ENCODE measurements around the gene LSM12.

Gene LSM12

DNA sequence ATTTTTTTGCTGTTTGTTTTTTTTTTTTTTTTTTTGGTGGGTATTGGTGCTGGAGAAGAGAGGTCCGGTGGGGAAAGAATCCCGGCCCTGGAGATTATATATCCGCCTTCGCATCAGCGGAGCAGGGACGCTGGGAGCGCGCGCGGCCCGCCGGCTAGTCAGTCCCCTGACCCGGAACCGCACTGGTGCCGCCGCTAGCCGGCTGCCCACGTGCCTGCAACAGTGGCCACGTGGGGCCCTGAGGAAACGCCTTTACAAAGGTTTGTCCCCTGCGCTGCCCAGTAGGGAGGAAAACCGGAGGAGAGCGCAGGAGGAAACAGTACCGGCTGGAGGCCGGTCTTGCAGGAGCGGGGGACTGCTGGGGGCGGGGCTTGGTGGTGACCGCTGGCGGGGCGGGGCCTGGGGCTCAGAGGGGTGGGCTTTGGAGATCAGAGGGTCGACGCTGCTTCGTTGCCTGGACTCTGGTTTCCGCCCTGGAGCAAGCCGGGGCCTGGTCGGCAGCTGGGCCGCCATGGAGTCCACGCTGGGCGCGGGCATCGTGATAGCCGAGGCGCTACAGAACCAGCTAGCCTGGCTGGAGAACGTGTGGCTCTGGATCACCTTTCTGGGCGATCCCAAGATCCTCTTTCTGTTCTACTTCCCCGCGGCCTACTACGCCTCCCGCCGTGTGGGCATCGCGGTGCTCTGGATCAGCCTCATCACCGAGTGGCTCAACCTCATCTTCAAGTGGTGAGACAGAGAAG lies 4.2 kb upstream of the LSM12 start, which contains the start of gene G6PC3:
Gene G6PC3, plus strand, starts transcription at position 281 of the 743 bp plus-strand sequence. Its CDS starts 231 bp downstream, at position 512.
- peak; percentile 90 for DNase-seq (ENCODE audit: extremely low read depth, insufficient read length)
- Histone ChIP-seq H3K4me3 (replicated peaks; ENCODE audit: low read depth, low read length) (peak within 1 kb of the TSS; percentile 87), H3K27me3 (replicated peaks; ENCODE audit: control insufficient read depth, insufficient read depth, low read length) (no peaks in the 10 kb centered on the region), H3K36me3 (ENCODE audit: control insufficient read depth, insufficient read depth, low read length) (peaks cover 12% of the 10 kb centered on the region)
- TF ChIP-seq, protein P1, sequence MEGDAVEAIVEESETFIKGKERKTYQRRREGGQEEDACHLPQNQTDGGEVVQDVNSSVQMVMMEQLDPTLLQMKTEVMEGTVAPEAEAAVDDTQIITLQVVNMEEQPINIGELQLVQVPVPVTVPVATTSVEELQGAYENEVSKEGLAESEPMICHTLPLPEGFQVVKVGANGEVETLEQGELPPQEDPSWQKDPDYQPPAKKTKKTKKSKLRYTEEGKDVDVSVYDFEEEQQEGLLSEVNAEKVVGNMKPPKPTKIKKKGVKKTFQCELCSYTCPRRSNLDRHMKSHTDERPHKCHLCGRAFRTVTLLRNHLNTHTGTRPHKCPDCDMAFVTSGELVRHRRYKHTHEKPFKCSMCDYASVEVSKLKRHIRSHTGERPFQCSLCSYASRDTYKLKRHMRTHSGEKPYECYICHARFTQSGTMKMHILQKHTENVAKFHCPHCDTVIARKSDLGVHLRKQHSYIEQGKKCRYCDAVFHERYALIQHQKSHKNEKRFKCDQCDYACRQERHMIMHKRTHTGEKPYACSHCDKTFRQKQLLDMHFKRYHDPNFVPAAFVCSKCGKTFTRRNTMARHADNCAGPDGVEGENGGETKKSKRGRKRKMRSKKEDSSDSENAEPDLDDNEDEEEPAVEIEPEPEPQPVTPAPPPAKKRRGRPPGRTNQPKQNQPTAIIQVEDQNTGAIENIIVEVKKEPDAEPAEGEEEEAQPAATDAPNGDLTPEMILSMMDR (IDR thresholded peaks at IDR 0.05; ENCODE audit: insufficient read depth, low read length, poor library complexity, severe bottlenecking) = no peak

DNA sequence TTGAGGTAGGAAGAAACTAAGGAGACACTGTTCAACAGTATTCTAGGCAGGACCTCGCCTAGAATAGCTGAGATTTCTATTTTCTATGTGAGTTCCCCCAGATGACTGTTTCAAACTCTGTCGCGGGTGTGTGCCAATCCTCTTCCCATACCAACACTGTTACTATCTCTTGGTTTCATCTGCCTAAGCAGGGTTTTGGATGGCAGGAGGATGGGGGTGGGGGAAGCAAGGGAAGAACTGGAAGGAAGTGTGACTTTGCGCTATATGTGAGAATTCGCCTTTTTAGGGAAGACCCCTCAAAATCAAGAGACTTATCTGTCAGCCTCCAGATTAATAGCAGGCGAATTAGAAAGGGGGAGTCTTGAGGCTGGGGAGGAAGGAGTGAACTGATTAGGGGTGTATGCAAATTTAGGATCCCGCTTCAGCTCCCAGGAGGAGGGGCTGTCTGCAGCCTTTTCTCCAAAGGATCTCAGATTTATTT lies 3.5 kb upstream of the LSM12 start:
- H3K4me3 ChIP-seq (replicated peaks; ENCODE audit: low read depth, low read length) = peak overlapping the region; percentile 87
- H3K36me3 ChIP-seq (ENCODE audit: control insufficient read depth, insufficient read depth, low read length) = peaks cover 8% of the 10 kb centered on the region
- TF ChIP-seq, protein P1 (IDR thresholded peaks at IDR 0.05; ENCODE audit: insufficient read depth, low read length, poor library complexity, severe bottlenecking) = no peak
- H3K27me3 ChIP-seq (replicated peaks; ENCODE audit: control insufficient read depth, insufficient read depth, low read length) = no peaks in the 10 kb centered on the region
- no peak for DNase-seq (ENCODE audit: extremely low read depth, insufficient read length)

GRCh38 chr17:44067545-44067940 lies 1.1 kb upstream of the LSM12 start:
- Histone ChIP-seq H3K4me3 (replicated peaks; ENCODE audit: low read depth, low read length) (no peak overlapping the region), H3K27me3 (replicated peaks; ENCODE audit: control insufficient read depth, insufficient read depth, low read length) (no peaks in the 10 kb centered on the region), H3K36me3 (ENCODE audit: control insufficient read depth, insufficient read depth, low read length) (peaks cover 1% of the 10 kb centered on the region; the same call in 1 of the 2 replicates)
- no peak for DNase-seq (ENCODE audit: extremely low read depth, insufficient read length)
- TF ChIP-seq, protein P1 (IDR thresholded peaks at IDR 0.05; ENCODE audit: insufficient read depth, low read length, poor library complexity, severe bottlenecking) = no peak

DNA sequence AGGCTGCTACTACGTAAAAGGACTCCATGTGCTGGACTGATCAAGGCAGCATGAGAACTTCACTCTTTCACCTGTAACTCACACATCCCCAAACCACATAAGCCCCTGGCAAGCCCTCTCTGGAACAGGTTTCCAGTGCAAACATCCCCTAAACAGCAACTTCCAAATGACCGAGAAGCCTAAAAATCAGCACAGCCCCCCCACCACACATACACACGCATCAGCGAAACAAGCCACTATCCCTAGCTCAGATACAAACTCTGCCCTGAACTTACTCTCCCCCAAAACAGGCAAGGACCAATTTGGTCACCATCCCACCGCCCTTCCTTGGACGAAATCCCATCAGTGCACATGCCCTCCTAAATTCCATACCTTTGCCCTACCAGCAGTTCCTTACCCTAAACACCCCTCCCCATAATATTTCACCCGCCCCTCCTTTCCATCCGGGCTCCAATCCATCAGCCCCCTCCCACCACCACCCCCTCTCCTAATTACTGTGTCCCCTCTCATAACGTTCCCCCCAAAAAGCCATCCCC lies 735 bp downstream of the LSM12 start:
- H3K36me3 ChIP-seq (ENCODE audit: control insufficient read depth, insufficient read depth, low read length) = peaks cover 4% of the 10 kb centered on the region
- H3K4me3 ChIP-seq (replicated peaks; ENCODE audit: low read depth, low read length) = peak overlapping the region; percentile 80
- no peaks in the 10 kb centered on the region for H3K27me3 ChIP-seq (replicated peaks; ENCODE audit: control insufficient read depth, insufficient read depth, low read length)
- no peak for DNase-seq (ENCODE audit: extremely low read depth, insufficient read length)
- TF ChIP-seq, protein P1 (IDR thresholded peaks at IDR 0.05; ENCODE audit: insufficient read depth, low read length, poor library complexity, severe bottlenecking) = no peak

GRCh38 chr17:44063704-44064639 lies 2.5 kb downstream of the LSM12 start:
- DNase-seq (ENCODE audit: extremely low read depth, insufficient read length) = no peak
- Histone ChIP-seq H3K4me3 (replicated peaks; ENCODE audit: low read depth, low read length) (no peak overlapping the region), H3K36me3 (ENCODE audit: control insufficient read depth, insufficient read depth, low read length) (peaks cover 4% of the 10 kb centered on the region), H3K27me3 (replicated peaks; ENCODE audit: control insufficient read depth, insufficient read depth, low read length) (no peaks in the 10 kb centered on the region)
- TF ChIP-seq, protein P1 (IDR thresholded peaks at IDR 0.05; ENCODE audit: insufficient read depth, low read length, poor library complexity, severe bottlenecking) = no peak

All from GM06990 (cell line).